Gastrocnemius medialis (tissue), 4 donors: Measurements from ENCODE around the gene ELOVL3.

Source experiments
- POLR2A ChIP-seq, 2 donors: fragments of 450-650 bp; IDR thresholded peaks; one replicate each; pipeline ENCODE4 v1.6.1; 2017; ENCODE audit warnings: antibody characterized with exemption in 2 of 2, mild to moderate bottlenecking in 2 of 2, moderate library complexity in 2 of 2
- TF ChIP-seq, protein P1 (sequence below), 5 experiments: fragments of 450-650 bp in 3 of 5; fragments of 200-600 bp in 2 of 5; sonication (generic) in 2 of 5; IDR thresholded peaks in 4 of 5; conservative IDR thresholded peaks in 1 of 5; 1 replicate in 4 of 5; 2 replicates in 1 of 5; pipeline ENCODE4 v1.5.1; 2016 to 2019; ENCODE audit warnings: antibody characterized with exemption in 5 of 5, mild to moderate bottlenecking in 3 of 5, moderate library complexity in 3 of 5

DNA sequence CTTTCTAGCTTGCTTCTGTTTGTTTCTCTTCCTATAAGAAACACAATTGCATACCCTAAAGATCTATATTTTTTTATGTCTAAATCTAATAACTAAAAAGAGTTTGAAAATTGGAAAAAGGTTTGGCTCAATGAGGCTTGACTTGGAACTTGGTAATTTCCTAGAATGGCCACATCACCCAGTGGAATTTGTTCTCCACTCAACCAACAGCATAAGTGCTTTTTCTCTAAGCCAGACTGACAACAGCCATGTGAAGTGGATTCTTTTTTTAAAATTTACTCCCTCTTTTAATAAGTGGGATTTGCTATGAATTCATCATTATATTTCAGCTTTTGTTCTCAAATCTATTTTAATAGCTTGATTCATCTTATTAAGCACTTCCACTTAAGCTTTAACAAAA, 53.0 kb downstream of the ELOVL3 start:
- TF ChIP-seq, protein P1, sequence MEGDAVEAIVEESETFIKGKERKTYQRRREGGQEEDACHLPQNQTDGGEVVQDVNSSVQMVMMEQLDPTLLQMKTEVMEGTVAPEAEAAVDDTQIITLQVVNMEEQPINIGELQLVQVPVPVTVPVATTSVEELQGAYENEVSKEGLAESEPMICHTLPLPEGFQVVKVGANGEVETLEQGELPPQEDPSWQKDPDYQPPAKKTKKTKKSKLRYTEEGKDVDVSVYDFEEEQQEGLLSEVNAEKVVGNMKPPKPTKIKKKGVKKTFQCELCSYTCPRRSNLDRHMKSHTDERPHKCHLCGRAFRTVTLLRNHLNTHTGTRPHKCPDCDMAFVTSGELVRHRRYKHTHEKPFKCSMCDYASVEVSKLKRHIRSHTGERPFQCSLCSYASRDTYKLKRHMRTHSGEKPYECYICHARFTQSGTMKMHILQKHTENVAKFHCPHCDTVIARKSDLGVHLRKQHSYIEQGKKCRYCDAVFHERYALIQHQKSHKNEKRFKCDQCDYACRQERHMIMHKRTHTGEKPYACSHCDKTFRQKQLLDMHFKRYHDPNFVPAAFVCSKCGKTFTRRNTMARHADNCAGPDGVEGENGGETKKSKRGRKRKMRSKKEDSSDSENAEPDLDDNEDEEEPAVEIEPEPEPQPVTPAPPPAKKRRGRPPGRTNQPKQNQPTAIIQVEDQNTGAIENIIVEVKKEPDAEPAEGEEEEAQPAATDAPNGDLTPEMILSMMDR (IDR thresholded peaks at IDR 0.05 in 4 of 5, conservative IDR thresholded peaks at IDR 0.05 in 1 of 5): no peak
- TF ChIP-seq POLR2A (IDR thresholded peaks at IDR 0.05): no peak
